Upper lobe of left lung (tissue), 6 donors: ENCODE data around the gene METTL26. TPM values are rescaled to one million over a fixed set of nuclear protein-coding genes. Genes with fewer than 3 reads are reported as not detected.

ENCODE experiments used
- ATAC-seq, 2 donors: fragments of 200-7000 bp; cut with Tn5 transposase; one replicate each; pipeline ENCODE4 v1.9.1; 2022; ENCODE audit warnings: mild to moderate bottlenecking in 2 of 2, moderate library complexity in 2 of 2; ENCODE audit not compliant: low FRiP score in 2 of 2
- DNase-seq, 2 donors: peaks; one replicate each; pipeline ENCODE4 v3.0.0-alpha.2; 2019 to 2020
- H3K27ac ChIP-seq, 4 donors: fragments of 200-600 bp; sonication (generic); one replicate each; pipeline ENCODE4 v1.5.1; 2016 to 2019
- H3K27me3 ChIP-seq, 4 donors: fragments of 200-600 bp; sonication (generic); one replicate each; pipeline ENCODE4 v1.5.1; 2017 to 2019
- H3K36me3 ChIP-seq, 4 donors: fragments of 200-600 bp; sonication (generic); one replicate each; pipeline ENCODE4 v1.5.1; 2016 to 2019
- H3K4me1 ChIP-seq, 4 donors: fragments of 200-600 bp; sonication (generic); one replicate each; pipeline ENCODE4 v1.5.1; 2018 to 2019
- H3K4me3 ChIP-seq, 4 donors: fragments of 200-600 bp; sonication (generic); one replicate each; pipeline ENCODE4 v1.5.1; 2017 to 2019; ENCODE audit warnings: mild to moderate bottlenecking in 2 of 4, moderate library complexity in 1 of 4
- H3K9me3 ChIP-seq, 4 donors: fragments of 200-600 bp; sonication (generic); one replicate each; pipeline ENCODE4 v1.5.1; 2018 to 2019
- CTCF ChIP-seq, 6 experiments: fragments of 450-650 bp in 4 of 6; fragments of 200-600 bp in 2 of 6; sonication (generic) in 2 of 6; IDR thresholded peaks; one replicate each; pipeline ENCODE4 v1.5.1; 2016 to 2019; ENCODE audit warnings: antibody characterized with exemption in 6 of 6
- EP300 ChIP-seq, 4 donors: sonication (generic); formaldehyde crosslinking; IDR thresholded peaks; one replicate each; pipeline ENCODE4 v1.5.1; 2017; ENCODE audit warnings: antibody characterized with exemption in 4 of 4, control low read depth in 2 of 4
- POLR2A ChIP-seq, 4 donors: fragments of 450-650 bp; IDR thresholded peaks; one replicate each; pipeline ENCODE4 v1.5.1; 2016 to 2017; ENCODE audit warnings: antibody characterized with exemption in 4 of 4, mild to moderate bottlenecking in 2 of 4
- POLR2AphosphoS5 ChIP-seq, 2 donors: sonication (generic); formaldehyde crosslinking; IDR thresholded peaks; one replicate each; pipeline ENCODE4 v1.5.1; 2017; ENCODE audit warnings: antibody characterized with exemption in 2 of 2
- WGBS, 2 donors: methylation state at CpG; one replicate each; pipeline ENCODE4 v1.1.5; 2017 to 2018; 5-methylcytosine and 5-hydroxymethylcytosine counted together
- total RNA-seq, 6 donors: library from RNA; depleted of rRNA in 4 of 6; stranded (reverse); fragments of >200 nt in 4 of 6; gene quantifications; one replicate each; pipeline versions ENCODE4 v1.1.0 to v1.2.1, GENCODE V29; 2016 to 2021
- donor health status: DM: no; HTN: no; CAD: no; lungs with moderate emphysema.
- donor health status: DM: no; HTN: yes; CAD: no; lungs with severe emphysema.

The METTL26 gene
- total RNA-seq, 6 donors from 2014 or later: 69.5 to 210 (median 111) TPM

GRCh38 chr16:682493-683395, 46.6 kb upstream of the METTL26 start:
- H3K4me1 ChIP-seq: peaks cover 43 to 69% (median 51%) of the 10 kb centered on the region in 4 donors
- H3K27me3 ChIP-seq: no peaks in the 10 kb centered on the region
- ATAC-seq: no peak
- H3K9me3 ChIP-seq: no peaks in the 10 kb centered on the region
- peak overlapping the region in 1 of 4 donors; percentile 69 for H3K4me3 ChIP-seq
- peak in 1 of 2 donors; percentile 65 for DNase-seq
- TF ChIP-seq POLR2AphosphoS5 (IDR thresholded peaks at IDR 0.05) (no peak), EP300 (IDR thresholded peaks at IDR 0.05) (no peak), POLR2A (IDR thresholded peaks at IDR 0.05) (no peak), CTCF (IDR thresholded peaks at IDR 0.05) (no peak)
- 88 to 91% methylated on average over 27 to 36 of the region's 36 CpGs for WGBS, 2 donors
- H3K36me3 ChIP-seq: peaks cover 8 to 39% (median 23%) of the 10 kb centered on the region in 4 donors
- no peak overlapping the region for H3K27ac ChIP-seq

GRCh38 chr16:681746-682427, 45.8 kb upstream of the METTL26 start:
- Histone ChIP-seq H3K9me3 (no peaks in the 10 kb centered on the region), H3K4me1 (peaks cover 43 to 73% (median 51%) of the 10 kb centered on the region in 4 donors), H3K36me3 (peaks cover 8 to 32% (median 21%) of the 10 kb centered on the region in 4 donors), H3K4me3 (peak overlapping the region in 1 of 4 donors; percentile 91), H3K27me3 (no peaks in the 10 kb centered on the region), H3K27ac (no peak overlapping the region)
- 74 to 78% methylated on average over 20 to 28 of the region's 28 CpGs for WGBS, 2 donors
- ATAC-seq (no peak), DNase-seq (peak in 1 of 2 donors; percentile 71)
- TF ChIP-seq CTCF (IDR thresholded peaks at IDR 0.05) (no peak), POLR2A (IDR thresholded peaks at IDR 0.05) (no peak), POLR2AphosphoS5 (IDR thresholded peaks at IDR 0.05) (no peak), EP300 (IDR thresholded peaks at IDR 0.05) (no peak)

GRCh38 chr16:680967-681745, 45.1 kb upstream of the METTL26 start:
- peak; percentile 55 to 88 for DNase-seq
- Histone ChIP-seq H3K27me3 (no peaks in the 10 kb centered on the region), H3K4me1 (peaks cover 43 to 77% (median 51%) of the 10 kb centered on the region in 4 donors), H3K4me3 (peak overlapping the region; percentile 65 to 97 (median 91)), H3K27ac (peak overlapping the region; percentile 83 to 94 (median 91)), H3K36me3 (peaks cover 8 to 24% (median 18%) of the 10 kb centered on the region in 4 donors), H3K9me3 (no peaks in the 10 kb centered on the region)
- WGBS, 2 donors: 54 to 68% methylated on average over 27 to 42 of the region's 44 CpGs
- no peak for ATAC-seq
- TF ChIP-seq EP300 (IDR thresholded peaks at IDR 0.05) (no peak), POLR2A (IDR thresholded peaks at IDR 0.05) (no peak), CTCF (IDR thresholded peaks at IDR 0.05) (no peak), POLR2AphosphoS5 (IDR thresholded peaks at IDR 0.05) (no peak)

GRCh38 chr16:680625-680945, 44.5 kb upstream of the METTL26 start:
- WGBS, 2 donors: 0% methylated on average over 28 of the region's 38 CpGs; no CpG with 5 or more reads in 1 of the 2 donors
- TF ChIP-seq CTCF (IDR thresholded peaks at IDR 0.05): no peak
- no peak for TF ChIP-seq EP300 (IDR thresholded peaks at IDR 0.05)
- TF ChIP-seq POLR2A (IDR thresholded peaks at IDR 0.05): no peak
- no peak for TF ChIP-seq POLR2AphosphoS5 (IDR thresholded peaks at IDR 0.05)
- H3K4me1 ChIP-seq: peaks cover 44 to 77% (median 53%) of the 10 kb centered on the region in 4 donors

More at GRCh38 chr16:680625-680945, 44.5 kb upstream of the METTL26 start:
- Histone ChIP-seq H3K27ac (peak overlapping the region; percentile 83 to 94 (median 91)), H3K27me3 (no peaks in the 10 kb centered on the region), H3K9me3 (no peaks in the 10 kb centered on the region), H3K4me3 (peak overlapping the region; percentile 65 to 97 (median 91)), H3K36me3 (peaks cover 8 to 21% (median 18%) of the 10 kb centered on the region in 4 donors)
- ATAC-seq: no peak
- DNase-seq: no peak
